Subcutaneous adipose tissue (tissue), 4 donors: Measurements from ENCODE around the gene ITM2A. TPM values are rescaled to one million over a fixed set of nuclear protein-coding genes. Genes with fewer than 3 reads are reported as not detected.

ENCODE experiments used
- CTCF ChIP-seq: fragments of 450-650 bp; IDR thresholded peaks from one replicate; pipeline ENCODE4 v1.5.1; 2016; ENCODE audit warnings: low read depth, mild to moderate bottlenecking, control low read depth, antibody characterized with exemption, moderate library complexity
- total RNA-seq, 4 donors: library from RNA; depleted of rRNA; stranded (reverse); fragments of >200 nt; gene quantifications; one replicate each; pipeline ENCODE4 v1.1.0, GENCODE V29; 2016

The ITM2A gene
- total RNA-seq, 4 donors from 2014 or later: 40.1 to 110 (median 67.4) TPM

GRCh38 chrX:79400623-79401022 is 33.5 kb upstream of the ITM2A start:
- no peak for TF ChIP-seq CTCF

GRCh38 chrX:79375340-79375739 is 8.2 kb upstream of the ITM2A start:
- no peak for TF ChIP-seq CTCF

- TF ChIP-seq CTCF: no peak
These were observed 4.5 kb upstream of the ITM2A start for GRCh38 chrX:79371640-79372039.

- TF ChIP-seq CTCF: no peak
These were observed 4.0 kb upstream of the ITM2A start for GRCh38 chrX:79371101-79371500.

- no peak for TF ChIP-seq CTCF
These were observed 2.7 kb upstream of the ITM2A start for GRCh38 chrX:79369871-79370270.

GRCh38 chrX:79368441-79368840 is 1.3 kb upstream of the ITM2A start:
- no peak for TF ChIP-seq CTCF

- no peak for TF ChIP-seq CTCF
These were observed 773 bp upstream of the ITM2A start for GRCh38 chrX:79367907-79368306.

GRCh38 chrX:79366556-79366872 is 620 bp downstream of the ITM2A start:
- no peak for TF ChIP-seq CTCF
